Measurements from ENCODE around the gene SBK3. TPM values are rescaled to one million over a fixed set of nuclear protein-coding genes. Genes with fewer than 3 reads are reported as not detected.
"Not testable (repeated sequence)": the region's sequence is repeated elsewhere in the genome, so short reads cannot be mapped to it uniquely, and the experiment has no call there.

Gene SBK3
- total RNA-seq, 1 experiment from 2014 or later: not detected

DNA sequence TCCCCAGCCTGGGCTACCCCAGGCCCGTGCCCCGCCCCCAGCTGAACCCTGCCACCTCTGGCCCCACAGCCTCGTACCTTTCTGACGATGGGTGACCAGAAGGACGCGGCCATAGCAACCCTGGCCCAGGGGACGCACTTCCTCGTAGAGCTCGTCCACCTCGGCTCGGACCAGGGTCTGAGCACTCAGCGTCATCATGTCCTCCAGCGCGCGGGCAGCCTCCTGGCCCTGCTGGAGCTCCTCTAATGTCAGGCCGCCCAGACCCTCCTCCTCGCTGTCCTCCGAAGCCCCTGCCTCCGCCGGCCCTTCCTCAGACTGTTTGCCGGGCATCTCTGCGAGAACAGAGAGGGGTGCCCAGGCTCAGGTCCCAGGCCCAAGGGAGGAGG lies 9.4 kb downstream of the SBK3 start:
- Histone ChIP-seq H3K27me3 (ENCODE audit: low read length) (no peaks in the 10 kb centered on the region), H3K9me2 (replicated peaks; ENCODE audit: low read length) (no peaks in the 10 kb centered on the region), H3F3A (ENCODE audit: low read length, unreplicated experiment) (no peaks in the 10 kb centered on the region), H3K9ac (ENCODE audit: low read length) (no peak overlapping the region), H3K27ac (ENCODE audit: low read length) (no peak overlapping the region), H3K4me2 (ENCODE audit: low read length) (no peak overlapping the region), H3K79me2 (ENCODE audit: low read length) (no peaks in the 10 kb centered on the region), H3K36me3 (ENCODE audit: low read depth, low read length) (no peaks in the 10 kb centered on the region), H4K20me1 (ENCODE audit: low read length) (no peaks in the 10 kb centered on the region), H3K4me3 (ENCODE audit: low read length) (no peak overlapping the region), H3K4me1 (ENCODE audit: insufficient read depth, low read length) (no peaks in the 10 kb centered on the region; the same call in 1 of the 2 replicates), H2AFZ (ENCODE audit: low read length) (no peak overlapping the region), H3K9me3 (ENCODE audit: low read length) (no peaks in the 10 kb centered on the region)
- ATAC-seq (no peak), DNase-seq (no peak)
- POLR2A ChIA-PET (ENCODE audit: unreplicated experiment): no interaction called here
- no peak for TF ChIP-seq EZH2 (IDR thresholded peaks at IDR 0.05; ENCODE audit: low read length, unreplicated experiment)
- TF ChIP-seq CTCF (conservative IDR thresholded peaks at IDR 0.05; ENCODE audit: low read depth, low read length): no peak
- no peak for TF ChIP-seq EZH2phosphoT487 (IDR thresholded peaks at IDR 0.05; ENCODE audit: borderline replicate concordance, low read length)
- BruUV-seq (replicated peaks): no TSS peak
- intact Hi-C loops (cut with micrococcal nuclease): no loop called here
- CTCF ChIA-PET: interaction anchor here (0.7 kb wide), 1 partner anchor 52 kb away, joined by 4 read pairs; no protein-coding TSS in a partner anchor

GRCh38 chr19:55535173-55535964 lies 10.0 kb downstream of the SBK3 start:
- Histone ChIP-seq H3K4me2 (ENCODE audit: low read length) (no peak overlapping the region), H3K9ac (ENCODE audit: low read length) (no peak overlapping the region), H3K79me2 (ENCODE audit: low read length) (no peaks in the 10 kb centered on the region), H2AFZ (ENCODE audit: low read length) (no peak overlapping the region), H3K27me3 (ENCODE audit: low read length) (no peaks in the 10 kb centered on the region), H3K9me3 (ENCODE audit: low read length) (no peaks in the 10 kb centered on the region), H3K36me3 (ENCODE audit: low read depth, low read length) (no peaks in the 10 kb centered on the region), H3F3A (ENCODE audit: low read length, unreplicated experiment) (no peaks in the 10 kb centered on the region), H3K4me1 (ENCODE audit: insufficient read depth, low read length) (no peaks in the 10 kb centered on the region; the same call in 1 of the 2 replicates), H3K4me3 (ENCODE audit: low read length) (no peak overlapping the region), H3K9me2 (replicated peaks; ENCODE audit: low read length) (no peaks in the 10 kb centered on the region), H4K20me1 (ENCODE audit: low read length) (no peaks in the 10 kb centered on the region), H3K27ac (ENCODE audit: low read length) (no peak overlapping the region)
- POLR2A ChIA-PET (ENCODE audit: unreplicated experiment): no interaction called here
- intact Hi-C loops (cut with micrococcal nuclease): no loop called here
- ATAC-seq (no peak), DNase-seq (no peak)
- CTCF ChIA-PET: interaction anchor here (0.7 kb wide), 1 partner anchor 53 kb away, joined by 4 read pairs; no protein-coding TSS in a partner anchor
- BruUV-seq (replicated peaks): no TSS peak
- TF ChIP-seq CTCF (conservative IDR thresholded peaks at IDR 0.05; ENCODE audit: low read depth, low read length) (no peak), EZH2phosphoT487 (IDR thresholded peaks at IDR 0.05; ENCODE audit: borderline replicate concordance, low read length) (no peak), EZH2 (IDR thresholded peaks at IDR 0.05; ENCODE audit: low read length, unreplicated experiment) (no peak)

DNA sequence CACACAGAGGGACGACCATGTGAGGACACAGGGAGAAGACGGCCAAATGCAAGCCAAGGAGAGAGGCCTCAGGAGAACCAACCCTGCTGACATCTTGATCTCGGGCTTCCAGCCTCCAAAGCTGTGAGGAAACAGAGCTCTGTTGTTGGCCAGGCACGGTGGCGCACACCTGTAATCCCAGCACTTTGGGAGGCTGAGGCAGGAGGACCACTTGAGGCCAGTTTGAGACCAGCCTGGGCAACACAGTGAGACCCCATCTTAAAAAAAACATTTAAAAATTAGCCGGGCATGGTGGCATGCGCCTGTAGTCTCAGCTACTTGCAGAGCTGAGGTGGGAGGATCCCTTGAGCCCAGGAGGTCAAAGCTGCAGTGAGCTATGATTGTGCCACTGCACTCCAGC lies 11.1 kb downstream of the SBK3 start:
- BruUV-seq (replicated peaks); intact Hi-C loops (cut with micrococcal nuclease); H3F3A ChIP-seq (ENCODE audit: low read length, unreplicated experiment); DNase-seq; CTCF ChIA-PET; H3K79me2 ChIP-seq (ENCODE audit: low read length); H3K9me3 ChIP-seq (ENCODE audit: low read length); H3K27ac ChIP-seq (ENCODE audit: low read length); POLR2A ChIA-PET (ENCODE audit: unreplicated experiment); H3K27me3 ChIP-seq (ENCODE audit: low read length); H3K4me2 ChIP-seq (ENCODE audit: low read length); H3K9me2 ChIP-seq (replicated peaks; ENCODE audit: low read length); H4K20me1 ChIP-seq (ENCODE audit: low read length); H3K36me3 ChIP-seq (ENCODE audit: low read depth, low read length); H3K4me1 ChIP-seq (ENCODE audit: insufficient read depth, low read length); H2AFZ ChIP-seq (ENCODE audit: low read length); ATAC-seq; H3K9ac ChIP-seq (ENCODE audit: low read length); H3K4me3 ChIP-seq (ENCODE audit: low read length): not testable (repeated sequence)
